EH (cell line): ENCODE data around the gene FGF1.

ENCODE experiments used
- DNase-seq: peaks from one replicate; pipeline ENCODE4 v3.0.0-alpha.2; 2015; ENCODE audit warnings: low read depth

Gene FGF1

GRCh38 chr5:142576804-142577203 lies 109.1 kb downstream of the FGF1 start:
- peak; percentile 48 for DNase-seq

GRCh38 chr5:142576303-142576702 lies 109.6 kb downstream of the FGF1 start:
- DNase-seq, result no peak

GRCh38 chr5:142572006-142572405 lies 113.9 kb downstream of the FGF1 start:
- no peak for DNase-seq

- DNase-seq, result no peak
Observed at GRCh38 chr5:142571371-142571770, 114.5 kb downstream of the FGF1 start.

- no peak for DNase-seq
Observed at GRCh38 chr5:142569905-142570304, 116.0 kb downstream of the FGF1 start.

- DNase-seq, result no peak
Observed at GRCh38 chr5:142568996-142569335, 116.9 kb downstream of the FGF1 start.

GRCh38 chr5:142568283-142568995 lies 117.5 kb downstream of the FGF1 start:
- DNase-seq, result peak; percentile 19

- DNase-seq, result peak; percentile 74
Observed at GRCh38 chr5:142561486-142562097, 124.3 kb downstream of the FGF1 start.

GRCh38 chr5:142561029-142561428 lies 124.9 kb downstream of the FGF1 start:
- peak; percentile 45 for DNase-seq

- DNase-seq, result no peak
Observed at GRCh38 chr5:142552107-142552506, 133.8 kb downstream of the FGF1 start.

GRCh38 chr5:142551338-142552067 lies 134.4 kb downstream of the FGF1 start:
- peak; percentile 74 for DNase-seq

GRCh38 chr5:142550471-142550870 lies 135.4 kb downstream of the FGF1 start:
- DNase-seq, result no peak

- no peak for DNase-seq
Observed at GRCh38 chr5:142549834-142550233, 136.1 kb downstream of the FGF1 start.

GRCh38 chr5:142548739-142549275 lies 137.1 kb downstream of the FGF1 start:
- peak; percentile 95 for DNase-seq

- DNase-seq, result no peak
Observed at GRCh38 chr5:142547445-142548380, 138.2 kb downstream of the FGF1 start.

GRCh38 chr5:142545650-142546322 lies 140.1 kb downstream of the FGF1 start:
- DNase-seq, result peak; percentile 77

- peak; percentile 69 for DNase-seq
Observed at GRCh38 chr5:142544946-142545649, 140.8 kb downstream of the FGF1 start.

- peak; percentile 81 for DNase-seq
Observed at GRCh38 chr5:142544071-142544753, 141.7 kb downstream of the FGF1 start.

- DNase-seq, result peak; percentile 91
Observed at GRCh38 chr5:142542906-142543305, 143.0 kb downstream of the FGF1 start.
